SK-N-SH (cell line): ENCODE data around the gene POLR2C. TPM values are rescaled to one million over a fixed set of nuclear protein-coding genes. Genes with fewer than 3 reads are reported as not detected.

Experiments used
- polyA plus RNA-seq, 3 experiments: library from polyadenylated mRNA; depleted of rRNA; stranded (reverse); fragments of >200 nt; gene quantifications; 2 replicates each; pipeline ENCODE4 v1.2.3, GENCODE V29; 2012

The POLR2C gene
- polyA plus RNA-seq, 1 of the 3 experiments (the other 2 are of a cell fraction): 160 TPM

Other genes starting within 250 kb of the POLR2C start
- gene ARL2BP, start 217.4 kb upstream of the POLR2C start, polyA plus RNA-seq (2012; rRNA removed): 61.8 and 70.3 TPM in 2 replicates
- 0.86 and 1.3 TPM in 2 replicates for gene PLLP, start 178.0 kb upstream of the POLR2C start, polyA plus RNA-seq (2012; rRNA removed)
- gene CCL22, start 103.9 kb upstream of the POLR2C start, polyA plus RNA-seq (2012; rRNA removed): not detected in 2 replicates
- gene CX3CL1, start 90.2 kb upstream of the POLR2C start, polyA plus RNA-seq (2012; rRNA removed): 5.8 and 6.8 TPM in 2 replicates
- gene CCL17, start 57.9 kb upstream of the POLR2C start, polyA plus RNA-seq (2012; rRNA removed): not detected in 2 replicates
- 43.6 and 63.3 TPM in 2 replicates for gene CIAPIN1, start 15.3 kb upstream of the POLR2C start, polyA plus RNA-seq (2012; rRNA removed)
- 81.2 and 104 TPM in 2 replicates for gene COQ9, start 15.2 kb upstream of the POLR2C start, polyA plus RNA-seq (2012; rRNA removed)
- 28.4 and 36.9 TPM in 2 replicates for gene DOK4, start 23.8 kb downstream of the POLR2C start, polyA plus RNA-seq (2012; rRNA removed)
- 17.5 and 26.2 TPM in 2 replicates for gene CCDC102A, start 73.9 kb downstream of the POLR2C start, polyA plus RNA-seq (2012; rRNA removed)
- gene ADGRG5, start 80.0 kb downstream of the POLR2C start, polyA plus RNA-seq (2012; rRNA removed): 0.02 and 0.03 TPM in 2 replicates
- gene ADGRG1, start 166.0 kb downstream of the POLR2C start, polyA plus RNA-seq (2012; rRNA removed): 2.6 and 7.4 TPM in 2 replicates
- gene ADGRG3, start 205.6 kb downstream of the POLR2C start, polyA plus RNA-seq (2012; rRNA removed): not detected in 2 replicates
- 0.58 and 0.94 TPM in 2 replicates for gene DRC7, start 232.1 kb downstream of the POLR2C start, polyA plus RNA-seq (2012; rRNA removed)